Loucy (cell line): ENCODE measurements around the gene GNA15.

Source experiments
- H2AFZ ChIP-seq: fragments of 200-600 bp; sonication (generic); 2 replicates; pipeline ENCODE4 v1.6.0; 2016; ENCODE audit warnings: antibody characterized with exemption, mild to moderate bottlenecking, low read length, moderate library complexity
- H3F3A ChIP-seq: fragments of 200-600 bp; 2 replicates; pipeline ENCODE4 v1.6.0; 2016; ENCODE audit warnings: antibody characterized with exemption, low read depth, mild to moderate bottlenecking
- H3K27me3 ChIP-seq: fragments of 200-600 bp; sonication (generic); 2 replicates; pipeline ENCODE4 v1.6.1; 2014; ENCODE audit warnings: low read length, mild to moderate bottlenecking; ENCODE audit not compliant: insufficient read depth, poor library complexity, severe bottlenecking
- H3K36me3 ChIP-seq: fragments of 200-600 bp; sonication (generic); 2 replicates; pipeline ENCODE4 v1.6.1; 2016; ENCODE audit warnings: low read length; ENCODE audit not compliant: insufficient read depth
- H3K4me1 ChIP-seq: fragments of 200-600 bp; sonication (generic); 2 replicates; pipeline ENCODE4 v1.5.1; 2014; ENCODE audit warnings: low read length, mild to moderate bottlenecking; ENCODE audit not compliant: insufficient read depth, poor library complexity, severe bottlenecking
- H3K4me2 ChIP-seq: fragments of 200-600 bp; sonication (generic); 2 replicates; pipeline ENCODE4 v1.6.0; 2014; ENCODE audit warnings: antibody characterized with exemption, low read length, low read depth, mild to moderate bottlenecking; ENCODE audit not compliant: poor library complexity, severe bottlenecking
- H3K4me3 ChIP-seq: fragments of 200-600 bp; sonication (generic); 2 replicates; pipeline ENCODE4 v1.5.1; 2014; ENCODE audit warnings: low read length, mild to moderate bottlenecking, mixed read lengths; ENCODE audit not compliant: poor library complexity, severe bottlenecking
- H3K79me2 ChIP-seq: fragments of 200-600 bp; sonication (generic); 2 replicates; pipeline ENCODE4 v1.6.1; 2014; ENCODE audit warnings: low read length; ENCODE audit not compliant: insufficient read depth
- H3K9ac ChIP-seq: fragments of 200-600 bp; sonication (generic); 2 replicates; pipeline ENCODE4 v1.6.0; 2014; ENCODE audit warnings: mild to moderate bottlenecking, low read depth, low read length, moderate library complexity; ENCODE audit not compliant: poor library complexity, severe bottlenecking
- H3K9me2 ChIP-seq: fragments of 200-600 bp; sonication (generic); replicated peaks from 2 replicates; pipeline ENCODE4 v1.6.1; 2016; ENCODE audit warnings: low read depth, low read length, mixed read lengths
- H3K9me3 ChIP-seq: fragments of 200-600 bp; sonication (generic); 2 replicates; pipeline ENCODE4 v1.6.1; 2014; ENCODE audit warnings: mild to moderate bottlenecking, antibody characterized with exemption, low read length, low read depth; ENCODE audit not compliant: insufficient read depth
- H4K20me1 ChIP-seq: fragments of 200-600 bp; sonication (generic); 2 replicates; pipeline ENCODE4 v1.6.0; 2014; ENCODE audit warnings: antibody characterized with exemption, low read length, mild to moderate bottlenecking; ENCODE audit not compliant: insufficient read depth, poor library complexity, severe bottlenecking
- CTCF ChIP-seq: fragments of 200-600 bp; sonication (generic); conservative IDR thresholded peaks from 2 replicates; pipeline ENCODE4 v1.5.1; 2014; ENCODE audit warnings: mild to moderate bottlenecking, antibody characterized with exemption, low read length
- EZH2phosphoT487 ChIP-seq: fragments of 200-600 bp; IDR thresholded peaks from 2 replicates; pipeline ENCODE4 v1.6.1; 2018; ENCODE audit warnings: antibody characterized with exemption, mild to moderate bottlenecking, moderate library complexity, borderline replicate concordance

Gene GNA15

GRCh38 chr19:3100747-3101730 is 34.8 kb upstream of the GNA15 start:
- H3F3A ChIP-seq = no peaks in the 10 kb centered on the region
- H3K9ac ChIP-seq = no peak overlapping the region
- no peaks in the 10 kb centered on the region for H3K27me3 ChIP-seq
- H2AFZ ChIP-seq = no peak overlapping the region
- no peak overlapping the region for H3K4me2 ChIP-seq
- peaks cover 4% of the 10 kb centered on the region for H3K4me1 ChIP-seq
- no peaks in the 10 kb centered on the region; the same call in 1 of the 2 replicates for H3K79me2 ChIP-seq
- H3K4me3 ChIP-seq = no peak overlapping the region
- H3K9me2 ChIP-seq = no peaks in the 10 kb centered on the region
- H4K20me1 ChIP-seq = no peaks in the 10 kb centered on the region
- H3K36me3 ChIP-seq = no peaks in the 10 kb centered on the region
- no peak for TF ChIP-seq CTCF
- no peak for TF ChIP-seq EZH2phosphoT487
- H3K9me3 ChIP-seq = no peaks in the 10 kb centered on the region

GRCh38 chr19:3102239-3103140 is 33.3 kb upstream of the GNA15 start:
- no peak for TF ChIP-seq EZH2phosphoT487
- no peak for TF ChIP-seq CTCF
- no peaks in the 10 kb centered on the region for H3K36me3 ChIP-seq
- H3K9ac ChIP-seq = no peak overlapping the region
- no peaks in the 10 kb centered on the region for H4K20me1 ChIP-seq
- no peaks in the 10 kb centered on the region for H3K9me2 ChIP-seq
- H3K79me2 ChIP-seq = no peaks in the 10 kb centered on the region; the same call in 1 of the 2 replicates
- H3K4me2 ChIP-seq = no peak overlapping the region
- H3K4me1 ChIP-seq = peaks cover 4% of the 10 kb centered on the region
- no peaks in the 10 kb centered on the region for H3F3A ChIP-seq
- no peak overlapping the region for H2AFZ ChIP-seq
- no peaks in the 10 kb centered on the region for H3K9me3 ChIP-seq
- H3K27me3 ChIP-seq = no peaks in the 10 kb centered on the region
- H3K4me3 ChIP-seq = no peak overlapping the region

GRCh38 chr19:3104708-3104983 is 31.2 kb upstream of the GNA15 start:
- Histone ChIP-seq H3K9me3 (no peaks in the 10 kb centered on the region), H3F3A (no peaks in the 10 kb centered on the region), H3K9me2 (no peaks in the 10 kb centered on the region), H3K4me2 (no peak overlapping the region), H3K4me1 (peaks cover 3% of the 10 kb centered on the region), H3K27me3 (no peaks in the 10 kb centered on the region), H3K4me3 (no peak overlapping the region), H3K79me2 (no peaks in the 10 kb centered on the region; the same call in 1 of the 2 replicates), H2AFZ (no peak overlapping the region), H3K36me3 (no peaks in the 10 kb centered on the region), H3K9ac (no peak overlapping the region), H4K20me1 (no peaks in the 10 kb centered on the region)
- TF ChIP-seq CTCF = no peak
- TF ChIP-seq EZH2phosphoT487 = no peak
